Keratinocyte (primary cell): ENCODE results near the gene MAPKBP1.

Experiments used
- CTCF ChIP-seq, 3 experiments: IDR thresholded peaks in 1 of 3; conservative IDR thresholded peaks in 1 of 3; optimal IDR thresholded peaks in 1 of 3; 2 replicates in 2 of 3; 3 replicates in 1 of 3; pipeline versions ENCODE3 to v1.5.1; 2011; ENCODE audit warnings: low read length in 3 of 3, mild to moderate bottlenecking in 3 of 3, moderate library complexity in 2 of 3, control low read depth in 1 of 3, inconsistent platforms in 1 of 3; ENCODE audit not compliant: insufficient read depth in 2 of 3; ENCODE audit errors: extremely low read depth in 1 of 3
- EZH2 ChIP-seq: IDR thresholded peaks from one replicate; pipeline ENCODE4 v1.6.1; 2012; ENCODE audit warnings: inconsistent platforms, mild to moderate bottlenecking, low read length, moderate library complexity

- TF ChIP-seq EZH2 = no peak
- no peak for TF ChIP-seq CTCF (optimal IDR thresholded peaks at IDR 0.05 in 1 of 3, IDR thresholded peaks at IDR 0.05 in 1 of 3, conservative IDR thresholded peaks at IDR 0.05 in 1 of 3; ENCODE audit: extremely low read depth in 1 of 3, insufficient read depth in 2 of 3, low read length in 3 of 3)
These were observed 39.2 kb upstream of the MAPKBP1 start for GRCh38 chr15:41735046-41735445.
